Fibroblast of skin of scalp (primary cell): ENCODE results near the gene TCIRG1.

Source experiments
- DNase-seq: peaks from one replicate; pipeline ENCODE4 v3.0.0-alpha.2; 2013

The TCIRG1 gene

GRCh38 chr11:68052137-68052873, 13.5 kb downstream of the TCIRG1 start:
- no peak for DNase-seq

GRCh38 chr11:68053117-68053516, 14.3 kb downstream of the TCIRG1 start:
- no peak for DNase-seq

- no peak for DNase-seq
Observed at GRCh38 chr11:68053981-68054812, 15.4 kb downstream of the TCIRG1 start.

- DNase-seq: no peak
Observed at GRCh38 chr11:68056317-68057285, 17.8 kb downstream of the TCIRG1 start.

- no peak for DNase-seq
Observed at GRCh38 chr11:68057807-68058206, 19.0 kb downstream of the TCIRG1 start.

GRCh38 chr11:68061508-68061907, 22.7 kb downstream of the TCIRG1 start:
- no peak for DNase-seq

- DNase-seq: no peak
Observed at GRCh38 chr11:68064926-68065325, 26.1 kb downstream of the TCIRG1 start.

GRCh38 chr11:68065841-68066240, 27.0 kb downstream of the TCIRG1 start:
- no peak for DNase-seq

GRCh38 chr11:68066742-68067141, 27.9 kb downstream of the TCIRG1 start:
- DNase-seq: peak; percentile 30

GRCh38 chr11:68067991-68068390, 29.2 kb downstream of the TCIRG1 start:
- no peak for DNase-seq

GRCh38 chr11:68071281-68072048, 32.6 kb downstream of the TCIRG1 start:
- DNase-seq: no peak

- no peak for DNase-seq
Observed at GRCh38 chr11:68074584-68075352, 35.9 kb downstream of the TCIRG1 start.

- no peak for DNase-seq
Observed at GRCh38 chr11:68076371-68077042, 37.7 kb downstream of the TCIRG1 start.

GRCh38 chr11:68077617-68078582, 39.1 kb downstream of the TCIRG1 start:
- no peak for DNase-seq

GRCh38 chr11:68080860-68081259, 42.0 kb downstream of the TCIRG1 start:
- no peak for DNase-seq

- no peak for DNase-seq
Observed at GRCh38 chr11:68081691-68082090, 42.9 kb downstream of the TCIRG1 start.

GRCh38 chr11:68082481-68082880, 43.7 kb downstream of the TCIRG1 start:
- no peak for DNase-seq

GRCh38 chr11:68083517-68083916, 44.7 kb downstream of the TCIRG1 start:
- no peak for DNase-seq

- no peak for DNase-seq
Observed at GRCh38 chr11:68089679-68090078, 50.9 kb downstream of the TCIRG1 start.
